K562 (cell line): ENCODE measurements around the gene SLC37A4. TPM values are rescaled to one million over a fixed set of nuclear protein-coding genes. Genes with fewer than 3 reads are reported as not detected.

Experiments
- HNRNPUL1 ChIP-seq: fragments of 200-400 bp; formaldehyde crosslinking; IDR thresholded peaks from 2 replicates; pipeline ENCODE4 v1.6.1; 2017; ENCODE audit warnings: low read length
- JUN ChIP-seq, 2 experiments: sonication (generic) in 1 of 2; formaldehyde crosslinking in 1 of 2; IDR thresholded peaks; 2 replicates each; pipeline versions ENCODE4 v1.6.1 to v1.8.0; 2012 to 2022; ENCODE audit warnings: borderline replicate concordance in 2 of 2, mild to moderate bottlenecking in 2 of 2, improper control_type of control experiment in 1 of 2, low read depth in 1 of 2, low read length in 1 of 2, missing genetic modification reagents in 1 of 2
- KDM5B ChIP-seq: fragments of 200-600 bp; sonication (generic); IDR thresholded peaks from 2 replicates; pipeline ENCODE4 v1.6.1; 2012; ENCODE audit warnings: low read depth, mild to moderate bottlenecking, moderate library complexity, low read length, control low read depth, inconsistent platforms; ENCODE audit not compliant: insufficient replicate concordance
- NFE2 ChIP-seq: IDR thresholded peaks from 2 replicates; pipeline ENCODE4 v1.6.1; 2014; ENCODE audit warnings: antibody characterized with exemption, low read depth
- POLR2H ChIP-seq: IDR thresholded peaks from 2 replicates; pipeline ENCODE4 v1.6.1; 2016; ENCODE audit warnings: missing genetic modification characterization, low read depth, mild to moderate bottlenecking, control low read depth, missing compliant biosample characterization, moderate library complexity
- RBM22 ChIP-seq: fragments of 200-400 bp; formaldehyde crosslinking; IDR thresholded peaks from 2 replicates; pipeline ENCODE4 v1.6.1; 2018; ENCODE audit warnings: low read length, low read depth; ENCODE audit not compliant: poor library complexity, severe bottlenecking
- RFX5 ChIP-seq: IDR thresholded peaks from 2 replicates; pipeline ENCODE4 v1.6.1; 2011; ENCODE audit warnings: low read depth, mild to moderate bottlenecking, improper control_type of control experiment, low read length
- SETDB1 ChIP-seq: IDR thresholded peaks from one replicate; pipeline ENCODE4 v1.6.1; 2012; ENCODE audit warnings: low read length, control low read depth, inconsistent platforms
- ZC3H8 ChIP-seq: fragments of 450-650 bp; IDR thresholded peaks from 2 replicates; pipeline ENCODE4 v1.6.1; 2017
- ZNF146 ChIP-seq: IDR thresholded peaks from one replicate; pipeline ENCODE4 v1.6.1; 2018; ENCODE audit warnings: missing compliant biosample characterization; ENCODE audit not compliant: unreplicated experiment
- ZNF589 ChIP-seq: fragments of 200-800 bp; sonication (Bioruptor generic); IDR thresholded peaks from 2 replicates; pipeline ENCODE4 v1.6.1; 2016; ENCODE audit warnings: low read depth, missing genetic modification characterization, missing compliant biosample characterization
- ZNF696 ChIP-seq: fragments of 250-450 bp; sonication (Bioruptor Pico); conservative IDR thresholded peaks from 2 replicates; pipeline ENCODE4 v1.4.0; 2020; ENCODE audit warnings: mild to moderate bottlenecking, moderate library complexity
- polyA plus RNA-seq, 8 experiments: library from polyadenylated mRNA; depleted of rRNA in 4 of 8; stranded (reverse) in 5 of 8; unstranded in 3 of 8; fragments of >200 nt; fragmentation: Nextera tagmentation in 2 of 8; fragmentation: Illumina TruSeq in 1 of 8; extraction: Ambion mirVana in 2 of 8; extraction: Trizol in 1 of 8; gene quantifications; 2 replicates each; pipeline versions ENCODE4 v1.2.1 to v1.2.3, GENCODE V29; 2011 to 2014; ENCODE audit warnings: inconsistent platforms in 1 of 8, missing spikeins in 1 of 8
- total RNA-seq, 7 experiments: library from RNA; depleted of rRNA in 6 of 7; stranded (reverse); fragments of >200 nt in 6 of 7; fragmentation: Illumina TruSeq in 2 of 7; extraction: Trizol in 2 of 7; gene quantifications; 2 replicates each; pipeline versions ENCODE4 v1.2.1 to v1.2.3, GENCODE V29; 2011 to 2021; ENCODE audit warnings: low replicate concordance in 1 of 7
- TF ChIP-seq, protein P1 (sequence below): fragments of 250-450 bp; sonication (Bioruptor Pico); IDR thresholded peaks from 2 replicates; pipeline ENCODE4 v1.5.0; 2021; ENCODE audit warnings: mild to moderate bottlenecking, borderline replicate concordance
- TF ChIP-seq, protein P2 (sequence below): sonication (generic); formaldehyde crosslinking; IDR thresholded peaks from 2 replicates; pipeline ENCODE4 v1.8.0; 2023; ENCODE audit warnings: mild to moderate bottlenecking, missing genetic modification reagents
- TF ChIP-seq, protein P3 (sequence below): IDR thresholded peaks from 2 replicates; pipeline ENCODE4 v1.6.1; 2012; ENCODE audit warnings: low read depth, low read length, improper control_type of control experiment, borderline replicate concordance
- TF ChIP-seq, protein P4 (sequence below), 2 experiments: fragments of 450-650 bp in 1 of 2; sonication (generic) in 1 of 2; formaldehyde crosslinking; conservative IDR thresholded peaks; 2 replicates each; pipeline versions ENCODE4 v1.4.0 to v1.8.1; 2020 to 2022; ENCODE audit warnings: mild to moderate bottlenecking in 1 of 2, missing genetic modification reagents in 1 of 2

Gene SLC37A4
- total and polyA plus RNA-seq, 9 of the 15 experiments (the other 6 are each of a cell fraction or from before 2014, with no cell fraction given), result 24.7 to 73.9 (median 40.7) TPM

- peak; percentile 88 for TF ChIP-seq POLR2H (tag)
- no peak; the same call in 1 of the 2 replicates for TF ChIP-seq JUN (IDR thresholded peaks at IDR 0.05; ENCODE audit: borderline replicate concordance, low read depth, low read length)
- no peak for TF ChIP-seq JUN (CRISPR knock-in tag; IDR thresholded peaks at IDR 0.05; ENCODE audit: borderline replicate concordance)
- TF ChIP-seq NFE2, result no peak
- TF ChIP-seq, protein P1, sequence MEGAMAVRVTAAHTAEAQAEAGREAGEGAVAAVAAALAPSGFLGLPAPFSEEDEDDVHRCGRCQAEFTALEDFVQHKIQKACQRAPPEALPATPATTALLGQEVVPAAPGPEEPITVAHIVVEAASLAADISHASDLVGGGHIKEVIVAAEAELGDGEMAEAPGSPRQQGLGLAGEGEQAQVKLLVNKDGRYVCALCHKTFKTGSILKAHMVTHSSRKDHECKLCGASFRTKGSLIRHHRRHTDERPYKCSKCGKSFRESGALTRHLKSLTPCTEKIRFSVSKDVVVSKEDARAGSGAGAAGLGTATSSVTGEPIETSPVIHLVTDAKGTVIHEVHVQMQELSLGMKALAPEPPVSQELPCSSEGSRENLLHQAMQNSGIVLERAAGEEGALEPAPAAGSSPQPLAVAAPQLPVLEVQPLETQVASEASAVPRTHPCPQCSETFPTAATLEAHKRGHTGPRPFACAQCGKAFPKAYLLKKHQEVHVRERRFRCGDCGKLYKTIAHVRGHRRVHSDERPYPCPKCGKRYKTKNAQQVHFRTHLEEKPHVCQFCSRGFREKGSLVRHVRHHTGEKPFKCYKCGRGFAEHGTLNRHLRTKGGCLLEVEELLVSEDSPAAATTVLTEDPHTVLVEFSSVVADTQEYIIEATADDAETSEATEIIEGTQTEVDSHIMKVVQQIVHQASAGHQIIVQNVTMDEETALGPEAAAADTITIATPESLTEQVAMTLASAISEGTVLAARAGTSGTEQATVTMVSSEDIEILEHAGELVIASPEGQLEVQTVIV (CRISPR knock-in tag), result no peak
- peak; percentile 75 for TF ChIP-seq RBM22
- TF ChIP-seq KDM5B, result peak; percentile 85
- TF ChIP-seq ZNF589 (CRISPR knock-in tag), result 0 out of 2 replicates have a peak, but pooled peaks have one; percentile 40
- no peak for TF ChIP-seq HNRNPUL1
- TF ChIP-seq, protein P2, sequence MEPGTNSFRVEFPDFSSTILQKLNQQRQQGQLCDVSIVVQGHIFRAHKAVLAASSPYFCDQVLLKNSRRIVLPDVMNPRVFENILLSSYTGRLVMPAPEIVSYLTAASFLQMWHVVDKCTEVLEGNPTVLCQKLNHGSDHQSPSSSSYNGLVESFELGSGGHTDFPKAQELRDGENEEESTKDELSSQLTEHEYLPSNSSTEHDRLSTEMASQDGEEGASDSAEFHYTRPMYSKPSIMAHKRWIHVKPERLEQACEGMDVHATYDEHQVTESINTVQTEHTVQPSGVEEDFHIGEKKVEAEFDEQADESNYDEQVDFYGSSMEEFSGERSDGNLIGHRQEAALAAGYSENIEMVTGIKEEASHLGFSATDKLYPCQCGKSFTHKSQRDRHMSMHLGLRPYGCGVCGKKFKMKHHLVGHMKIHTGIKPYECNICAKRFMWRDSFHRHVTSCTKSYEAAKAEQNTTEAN, result no peak
- TF ChIP-seq ZNF696 (CRISPR knock-in tag), result no peak
- TF ChIP-seq, protein P3, sequence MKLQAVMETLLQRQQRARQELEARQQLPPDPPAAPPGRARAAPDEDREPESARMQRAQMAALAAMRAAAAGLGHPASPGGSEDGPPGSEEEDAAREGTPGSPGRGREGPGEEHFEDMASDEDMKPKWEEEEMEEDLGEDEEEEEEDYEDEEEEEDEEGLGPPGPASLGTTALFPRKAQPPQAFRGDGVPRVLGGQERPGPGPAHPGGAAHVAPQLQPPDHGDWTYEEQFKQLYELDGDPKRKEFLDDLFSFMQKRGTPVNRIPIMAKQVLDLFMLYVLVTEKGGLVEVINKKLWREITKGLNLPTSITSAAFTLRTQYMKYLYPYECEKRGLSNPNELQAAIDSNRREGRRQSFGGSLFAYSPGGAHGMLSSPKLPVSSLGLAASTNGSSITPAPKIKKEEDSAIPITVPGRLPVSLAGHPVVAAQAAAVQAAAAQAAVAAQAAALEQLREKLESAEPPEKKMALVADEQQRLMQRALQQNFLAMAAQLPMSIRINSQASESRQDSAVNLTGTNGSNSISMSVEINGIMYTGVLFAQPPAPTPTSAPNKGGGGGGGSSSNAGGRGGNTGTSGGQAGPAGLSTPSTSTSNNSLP, result no peak
- TF ChIP-seq ZNF146 (CRISPR knock-in tag), result no peak
- TF ChIP-seq ZC3H8, result no peak
- TF ChIP-seq, protein P4, sequence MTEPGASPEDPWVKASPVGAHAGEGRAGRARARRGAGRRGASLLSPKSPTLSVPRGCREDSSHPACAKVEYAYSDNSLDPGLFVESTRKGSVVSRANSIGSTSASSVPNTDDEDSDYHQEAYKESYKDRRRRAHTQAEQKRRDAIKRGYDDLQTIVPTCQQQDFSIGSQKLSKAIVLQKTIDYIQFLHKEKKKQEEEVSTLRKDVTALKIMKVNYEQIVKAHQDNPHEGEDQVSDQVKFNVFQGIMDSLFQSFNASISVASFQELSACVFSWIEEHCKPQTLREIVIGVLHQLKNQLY (CRISPR knock-in tag; conservative IDR thresholded peaks at IDR 0.05), result 0 out of 4 replicates have a peak, but pooled peaks of 1 of the 2 experiments have one; percentile 31
- no peak for TF ChIP-seq RFX5
- no peak for TF ChIP-seq SETDB1
Observed at GRCh38 chr11:119057000-119057769, 26.5 kb upstream of the SLC37A4 start, which contains the start of gene HYOU1 (continued).
